Inflammatory macrophage (primary cell): ENCODE results near the gene ATP5F1E.
A peak's percentile ranks its signal among the peaks of the same experiment; 100 is the strongest.
"Not testable (repeated sequence)": the region's sequence is repeated elsewhere in the genome, so short reads cannot be mapped to it uniquely, and the experiment has no call there.

Experiments used
- DNase-seq, 2 donors: peaks; one replicate each; pipeline ENCODE4 v3.0.0-alpha.2; 2020 to 2022

The ATP5F1E gene

GRCh38 chr20:59042796-59043631 is 10.9 kb upstream of the ATP5F1E start:
- DNase-seq, result peak; percentile 96 to 98

- DNase-seq, result peak; percentile 7 to 30
These were observed 10.1 kb upstream of the ATP5F1E start, which contains the start of gene PRELID3B for GRCh38 chr20:59042151-59042795. PRELID3B (minus strand) TSS chr20:59042786; CDS start chr20:59042730, 56 bp downstream.

- DNase-seq, result not testable (repeated sequence)
These were observed 9.4 kb upstream of the ATP5F1E start for GRCh38 chr20:59041487-59041886.

GRCh38 chr20:59040667-59041066 is 8.5 kb upstream of the ATP5F1E start:
- no peak for DNase-seq

GRCh38 chr20:59039233-59039632 is 7.1 kb upstream of the ATP5F1E start:
- DNase-seq, result peak in 1 of 2 donors; percentile 17

- no peak for DNase-seq
These were observed 5.3 kb upstream of the ATP5F1E start for GRCh38 chr20:59037386-59037785.

GRCh38 chr20:59035381-59035780 is 3.2 kb upstream of the ATP5F1E start:
- no peak for DNase-seq

- no peak for DNase-seq
These were observed 1.6 kb upstream of the ATP5F1E start for GRCh38 chr20:59033616-59034165.

GRCh38 chr20:59033093-59033492 is 958 bp upstream of the ATP5F1E start:
- no peak for DNase-seq

GRCh38 chr20:59032713-59033059 is 551 bp upstream of the ATP5F1E start:
- no peak for DNase-seq

GRCh38 chr20:59031564-59032022 is 542 bp downstream of the ATP5F1E start:
- DNase-seq, result no peak

- DNase-seq, result no peak
These were observed 1.1 kb downstream of the ATP5F1E start for GRCh38 chr20:59030911-59031563.

GRCh38 chr20:59028812-59029211 is 3.3 kb downstream of the ATP5F1E start:
- no peak for DNase-seq

- DNase-seq, result no peak
These were observed 4.3 kb downstream of the ATP5F1E start for GRCh38 chr20:59027741-59028320.

- DNase-seq, result no peak
These were observed 5.0 kb downstream of the ATP5F1E start for GRCh38 chr20:59026904-59027740.

GRCh38 chr20:59025511-59025910 is 6.6 kb downstream of the ATP5F1E start:
- DNase-seq, result no peak

- DNase-seq, result no peak
These were observed 7.0 kb downstream of the ATP5F1E start for GRCh38 chr20:59025086-59025485.

GRCh38 chr20:59024111-59024530 is 8.0 kb downstream of the ATP5F1E start:
- no peak for DNase-seq

GRCh38 chr20:59023616-59024015 is 8.5 kb downstream of the ATP5F1E start:
- no peak for DNase-seq

GRCh38 chr20:59022754-59023153 is 9.4 kb downstream of the ATP5F1E start:
- DNase-seq, result no peak

GRCh38 chr20:59020938-59021551 is 11.1 kb downstream of the ATP5F1E start:
- no peak for DNase-seq
